ENCODE results near the gene SHROOM2. TPM values are rescaled to one million over a fixed set of nuclear protein-coding genes. Genes with fewer than 3 reads are reported as not detected.

SHROOM2 gene
- total RNA-seq, 1 experiment from 2014 or later, result 14.2 TPM

GRCh38 chrX:9995855-9996339 lies 209.7 kb downstream of the SHROOM2 start:
- H3K4me3 Mint-ChIP-seq (ENCODE audit: unreplicated experiment), result no peak overlapping the region
- POLR2A ChIA-PET, result no interaction called here
- H3K4me1 Mint-ChIP-seq (ENCODE audit: low read depth, unreplicated experiment), result peaks cover 7% of the 10 kb centered on the region
- no peaks in the 10 kb centered on the region for H3K36me3 ChIP-seq (ENCODE audit: control insufficient read depth, insufficient read depth, low read length)
- peak; percentile 85 to 87 for TF ChIP-seq CTCF (IDR thresholded peaks at IDR 0.05; ENCODE audit: insufficient read depth in 1 of 2, low read depth in 1 of 2, low read length in 1 of 2, severe bottlenecking in 1 of 2, unreplicated experiment in 1 of 2)
- H3K4me1 ChIP-seq, result peaks cover 7% of the 10 kb centered on the region; the same call in 1 of the 2 replicates
- no peaks in the 10 kb centered on the region for H3K27me3 ChIP-seq (replicated peaks; ENCODE audit: control insufficient read depth, insufficient read depth, low read length)
- H3K9me3 Mint-ChIP-seq (ENCODE audit: unreplicated experiment), result no peaks in the 10 kb centered on the region
- CTCF ChIA-PET, result no interaction called here
- H3K9me3 ChIP-seq, result no peaks in the 10 kb centered on the region
- DNase-seq, result peak; percentile 74 to 82
- H3K36me3 Mint-ChIP-seq (ENCODE audit: insufficient read depth, unreplicated experiment), result no peaks in the 10 kb centered on the region
- H3K4me3 ChIP-seq (ENCODE audit: low read depth, low read length), result no peak overlapping the region
- H3K27ac Mint-ChIP-seq (ENCODE audit: unreplicated experiment), result no peak overlapping the region
- intact Hi-C loops (cut with micrococcal nuclease; ENCODE audit: unreplicated experiment), result loop anchor here (1.0 to 5.0 kb wide), 4 partner anchors 8 to 123 kb away; no protein-coding TSS in a partner anchor
- no TSS peak for BruUV-seq (replicated peaks)
- H3K27me3 Mint-ChIP-seq (ENCODE audit: insufficient read depth, unreplicated experiment), result no peaks in the 10 kb centered on the region

GRCh38 chrX:9997041-9997440 lies 210.8 kb downstream of the SHROOM2 start:
- no peak overlapping the region for H3K4me3 Mint-ChIP-seq (ENCODE audit: unreplicated experiment)
- DNase-seq, result no peak
- no peaks in the 10 kb centered on the region for H3K36me3 Mint-ChIP-seq (ENCODE audit: insufficient read depth, unreplicated experiment)
- ChIA-PET CTCF (no interaction called here), POLR2A (no interaction called here)
- H3K27me3 ChIP-seq (replicated peaks; ENCODE audit: control insufficient read depth, insufficient read depth, low read length), result no peaks in the 10 kb centered on the region
- H3K4me1 Mint-ChIP-seq (ENCODE audit: low read depth, unreplicated experiment), result peaks cover 7% of the 10 kb centered on the region
- no peaks in the 10 kb centered on the region for H3K27me3 Mint-ChIP-seq (ENCODE audit: insufficient read depth, unreplicated experiment)
- no peak for TF ChIP-seq CTCF (IDR thresholded peaks at IDR 0.05; ENCODE audit: insufficient read depth in 1 of 2, low read depth in 1 of 2, low read length in 1 of 2, severe bottlenecking in 1 of 2, unreplicated experiment in 1 of 2)
- H3K36me3 ChIP-seq (ENCODE audit: control insufficient read depth, insufficient read depth, low read length), result no peaks in the 10 kb centered on the region
- no peaks in the 10 kb centered on the region for H3K9me3 Mint-ChIP-seq (ENCODE audit: unreplicated experiment)
- H3K27ac Mint-ChIP-seq (ENCODE audit: unreplicated experiment), result peak overlapping the region; percentile 50
- H3K9me3 ChIP-seq, result no peaks in the 10 kb centered on the region
- intact Hi-C loops (cut with micrococcal nuclease; ENCODE audit: unreplicated experiment), result loop anchor here (2.0 to 5.0 kb wide), 2 partner anchors 18 to 65 kb away; no protein-coding TSS in a partner anchor
- H3K4me1 ChIP-seq, result peaks cover 7% of the 10 kb centered on the region; the same call in 1 of the 2 replicates
- BruUV-seq (replicated peaks), result no TSS peak
- H3K4me3 ChIP-seq (ENCODE audit: low read depth, low read length), result no peak overlapping the region

GRCh38 chrX:9997524-9997923 lies 211.3 kb downstream of the SHROOM2 start:
- no TSS peak for BruUV-seq (replicated peaks)
- H3K36me3 ChIP-seq (ENCODE audit: control insufficient read depth, insufficient read depth, low read length), result no peaks in the 10 kb centered on the region
- peak overlapping the region; percentile 50 for H3K27ac Mint-ChIP-seq (ENCODE audit: unreplicated experiment)
- POLR2A ChIA-PET, result no interaction called here
- H3K36me3 Mint-ChIP-seq (ENCODE audit: insufficient read depth, unreplicated experiment), result no peaks in the 10 kb centered on the region
- H3K27me3 ChIP-seq (replicated peaks; ENCODE audit: control insufficient read depth, insufficient read depth, low read length), result no peaks in the 10 kb centered on the region
- H3K9me3 Mint-ChIP-seq (ENCODE audit: unreplicated experiment), result no peaks in the 10 kb centered on the region
- H3K9me3 ChIP-seq, result no peaks in the 10 kb centered on the region
- H3K27me3 Mint-ChIP-seq (ENCODE audit: insufficient read depth, unreplicated experiment), result no peaks in the 10 kb centered on the region
- peak overlapping the region; percentile 16 for H3K4me3 Mint-ChIP-seq (ENCODE audit: unreplicated experiment)
- intact Hi-C loops (cut with micrococcal nuclease; ENCODE audit: unreplicated experiment), result loop anchor here (2.0 to 5.0 kb wide), 2 partner anchors 17 to 65 kb away; no protein-coding TSS in a partner anchor
- no peak for DNase-seq
- CTCF ChIA-PET, result no interaction called here
- peaks cover 7% of the 10 kb centered on the region; the same call in 1 of the 2 replicates for H3K4me1 ChIP-seq
- peaks cover 7% of the 10 kb centered on the region for H3K4me1 Mint-ChIP-seq (ENCODE audit: low read depth, unreplicated experiment)
- no peak overlapping the region for H3K4me3 ChIP-seq (ENCODE audit: low read depth, low read length)
- TF ChIP-seq CTCF (IDR thresholded peaks at IDR 0.05; ENCODE audit: insufficient read depth in 1 of 2, low read depth in 1 of 2, low read length in 1 of 2, severe bottlenecking in 1 of 2, unreplicated experiment in 1 of 2), result no peak

Other genes starting within 250 kb of the SHROOM2 start
- 4.6 and 8.0 TPM in 2 replicates for gene GPR143, start 20.6 kb upstream of the SHROOM2 start, total RNA-seq (2022)
- gene CLDN34, start 180.9 kb downstream of the SHROOM2 start, total RNA-seq (2022), result not detected in 2 replicates